WERI-Rb-1 (cell line): ENCODE results near the gene CATSPER3.

ENCODE experiments used
- DNase-seq: peaks from one replicate; pipeline ENCODE4 v3.0.0-alpha.2; 2020
- H3K27ac ChIP-seq: fragments of 250-450 bp; sonication (Bioruptor Pico); 2 replicates; pipeline ENCODE4 v1.5.1; 2020; ENCODE audit warnings: mild to moderate bottlenecking, moderate library complexity
- H3K27me3 ChIP-seq: fragments of 250-450 bp; sonication (Bioruptor Pico); 2 replicates; pipeline ENCODE4 v1.5.1; 2021; ENCODE audit warnings: mild to moderate bottlenecking, low read depth, moderate library complexity; ENCODE audit not compliant: insufficient read depth, severe bottlenecking
- H3K36me3 ChIP-seq: fragments of 250-450 bp; sonication (Bioruptor Pico); 2 replicates; pipeline ENCODE4 v1.5.1; 2020; ENCODE audit warnings: mild to moderate bottlenecking, moderate library complexity
- H3K4me3 ChIP-seq: 2 replicates; pipeline ENCODE4 v1.5.1; 2011; ENCODE audit warnings: low read depth, mild to moderate bottlenecking, control low read depth, low read length
- H3K9me3 ChIP-seq: fragments of 250-450 bp; sonication (Bioruptor Pico); 2 replicates; pipeline ENCODE4 v1.5.1; 2021; ENCODE audit warnings: mild to moderate bottlenecking, moderate library complexity; ENCODE audit not compliant: severe bottlenecking
- CTCF ChIP-seq: IDR thresholded peaks from 2 replicates; pipeline ENCODE4 v1.5.1; 2011; ENCODE audit warnings: low read depth, mild to moderate bottlenecking, control low read depth, inconsistent platforms, low read length

CATSPER3 gene

GRCh38 chr5:134969166-134969565 is 1.5 kb downstream of the CATSPER3 start:
- no peaks in the 10 kb centered on the region for H3K27me3 ChIP-seq
- H3K27ac ChIP-seq, result no peak overlapping the region
- no peaks in the 10 kb centered on the region for H3K9me3 ChIP-seq
- TF ChIP-seq CTCF, result no peak
- no peaks in the 10 kb centered on the region for H3K36me3 ChIP-seq
- no peak for DNase-seq
- H3K4me3 ChIP-seq, result no peak overlapping the region

- no peak for TF ChIP-seq CTCF
- Histone ChIP-seq H3K9me3 (peaks cover 2% of the 10 kb centered on the region), H3K27ac (peak overlapping the region; percentile 43), H3K36me3 (no peaks in the 10 kb centered on the region; the same call in none of the 2 replicates), H3K27me3 (no peaks in the 10 kb centered on the region), H3K4me3 (no peak overlapping the region)
- peak; percentile 42 for DNase-seq
These were observed 7.5 kb downstream of the CATSPER3 start for GRCh38 chr5:134975078-134975715.

GRCh38 chr5:134975843-134976242 is 8.1 kb downstream of the CATSPER3 start:
- H3K36me3 ChIP-seq, result no peaks in the 10 kb centered on the region; the same call in none of the 2 replicates
- H3K4me3 ChIP-seq, result no peak overlapping the region
- peaks cover 2% of the 10 kb centered on the region for H3K9me3 ChIP-seq
- TF ChIP-seq CTCF, result no peak
- H3K27ac ChIP-seq, result peak overlapping the region; percentile 12
- no peaks in the 10 kb centered on the region for H3K27me3 ChIP-seq
- no peak for DNase-seq

GRCh38 chr5:134976841-134977240 is 9.1 kb downstream of the CATSPER3 start:
- no peaks in the 10 kb centered on the region; the same call in none of the 2 replicates for H3K36me3 ChIP-seq
- TF ChIP-seq CTCF, result no peak
- no peak overlapping the region for H3K4me3 ChIP-seq
- peaks cover 2% of the 10 kb centered on the region for H3K9me3 ChIP-seq
- no peak overlapping the region for H3K27ac ChIP-seq
- no peak for DNase-seq
- no peaks in the 10 kb centered on the region for H3K27me3 ChIP-seq

- no peak for DNase-seq
These were observed 11.7 kb downstream of the CATSPER3 start for GRCh38 chr5:134979416-134979815.

More at GRCh38 chr5:134979416-134979815, 11.7 kb downstream of the CATSPER3 start:
- Histone ChIP-seq H3K27ac (no peak overlapping the region), H3K27me3 (no peaks in the 10 kb centered on the region), H3K36me3 (no peaks in the 10 kb centered on the region; the same call in none of the 2 replicates), H3K4me3 (no peak overlapping the region), H3K9me3 (peaks cover 8% of the 10 kb centered on the region)
- no peak for TF ChIP-seq CTCF
